HG03521 (cell line): Measurements from ENCODE around the gene TMUB2.
"Not testable (repeated sequence)": the region's sequence is repeated elsewhere in the genome, so short reads cannot be mapped to it uniquely, and the experiment has no call there.

Source experiments
- ATAC-seq: cut with Tn5 transposase; IDR thresholded peaks from one replicate; pipeline ENCODE4 v1.9.1; 2021; ENCODE audit warnings: mild to moderate bottlenecking, moderate library complexity; ENCODE audit not compliant: unreplicated experiment

The TMUB2 gene

DNA sequence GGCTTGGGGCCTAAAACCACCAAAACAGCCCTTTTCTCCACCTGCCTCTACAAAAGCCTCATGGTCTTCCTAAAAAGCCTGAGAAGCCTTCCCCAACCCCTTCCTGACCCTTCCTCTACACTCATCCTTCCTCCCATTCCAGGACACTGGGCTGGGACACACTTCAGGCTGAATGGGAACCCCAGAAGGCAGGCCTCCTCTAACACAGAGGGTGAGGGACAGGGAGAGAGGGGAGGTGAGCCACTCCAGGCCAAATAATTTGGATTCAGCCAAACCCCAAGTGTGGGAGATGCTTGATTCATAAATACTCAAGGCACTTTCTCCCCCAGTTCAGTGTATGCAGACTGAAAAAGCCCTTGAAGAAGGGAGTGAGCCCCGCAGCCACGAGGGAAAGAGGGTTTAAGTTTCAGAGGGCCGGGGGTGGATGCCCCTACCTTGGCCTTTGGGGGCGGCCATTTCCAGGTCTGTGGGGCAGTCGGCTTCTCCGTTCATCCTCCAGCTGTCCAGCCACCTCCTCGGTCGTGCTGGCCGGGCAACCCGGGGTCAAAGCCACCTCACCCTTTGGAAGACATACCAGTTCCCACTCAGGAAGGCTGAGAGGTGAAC, 31.1 kb downstream of the TMUB2 start:
- no peak for ATAC-seq

DNA sequence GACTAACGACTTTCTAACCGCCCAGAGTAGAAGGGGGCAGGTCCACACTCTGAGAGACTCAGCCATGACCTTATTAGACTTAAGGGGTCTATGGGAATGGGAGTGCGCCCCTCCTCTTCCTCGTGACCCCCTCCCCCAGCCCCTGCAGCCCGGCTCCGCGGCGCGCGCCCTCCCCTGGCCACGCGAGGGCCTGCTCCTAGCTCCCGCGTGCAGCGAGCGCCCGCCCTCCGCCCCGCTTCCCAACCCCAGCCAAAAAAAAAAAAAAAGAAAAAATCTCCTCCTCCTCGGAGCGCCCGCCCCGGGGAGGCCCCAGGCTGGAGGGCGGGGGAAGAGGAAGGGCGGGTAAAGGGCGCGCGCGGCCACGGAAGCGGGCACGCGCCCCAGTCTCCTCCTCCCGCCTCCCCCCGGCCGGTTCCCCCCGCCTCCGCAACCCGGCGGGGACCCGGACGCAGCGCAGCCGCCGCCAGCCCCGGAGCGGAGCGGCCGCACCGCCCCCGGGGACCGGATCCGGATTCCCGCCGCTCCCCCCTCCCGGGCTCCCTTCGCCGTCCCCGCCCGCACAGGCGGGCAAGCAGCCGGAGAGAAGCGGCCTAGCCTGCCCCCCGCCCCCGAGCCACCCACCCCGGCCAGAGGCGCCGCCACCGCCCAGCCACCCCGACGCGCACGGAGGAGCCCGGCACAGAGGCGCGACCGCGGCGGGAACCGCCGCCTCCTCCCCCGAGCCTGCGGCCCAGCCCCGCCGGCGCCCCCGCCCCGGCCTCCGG, 31.8 kb downstream of the TMUB2 start:
- peak; percentile 38 for ATAC-seq

DNA sequence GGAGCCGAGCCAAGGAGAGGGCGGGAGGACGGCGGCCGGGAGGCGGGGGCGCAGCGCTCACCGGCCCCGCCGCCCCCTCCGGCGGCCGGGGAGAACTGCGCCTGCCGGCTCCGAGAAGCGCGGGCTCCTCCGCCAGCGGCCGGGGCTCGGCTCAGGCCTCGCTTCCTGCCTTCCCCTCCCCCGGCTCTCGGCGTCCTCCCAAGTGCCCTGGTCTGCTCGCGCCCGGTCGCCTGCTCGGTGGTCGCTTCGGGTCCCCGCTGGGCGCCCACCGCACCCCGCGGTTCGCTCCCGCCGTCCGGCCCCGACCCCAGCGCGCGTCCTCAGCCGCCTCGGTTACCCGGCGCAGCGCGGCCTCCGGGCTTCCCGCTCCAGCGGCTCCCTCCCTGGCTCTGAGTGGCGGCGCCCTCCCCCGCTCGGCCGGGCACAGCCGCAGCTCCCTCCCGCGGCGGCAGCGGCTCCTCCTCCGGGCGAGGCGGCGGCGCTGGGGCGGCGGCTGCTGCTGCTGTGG, 32.4 kb downstream of the TMUB2 start:
- peak; percentile 38 for ATAC-seq

DNA sequence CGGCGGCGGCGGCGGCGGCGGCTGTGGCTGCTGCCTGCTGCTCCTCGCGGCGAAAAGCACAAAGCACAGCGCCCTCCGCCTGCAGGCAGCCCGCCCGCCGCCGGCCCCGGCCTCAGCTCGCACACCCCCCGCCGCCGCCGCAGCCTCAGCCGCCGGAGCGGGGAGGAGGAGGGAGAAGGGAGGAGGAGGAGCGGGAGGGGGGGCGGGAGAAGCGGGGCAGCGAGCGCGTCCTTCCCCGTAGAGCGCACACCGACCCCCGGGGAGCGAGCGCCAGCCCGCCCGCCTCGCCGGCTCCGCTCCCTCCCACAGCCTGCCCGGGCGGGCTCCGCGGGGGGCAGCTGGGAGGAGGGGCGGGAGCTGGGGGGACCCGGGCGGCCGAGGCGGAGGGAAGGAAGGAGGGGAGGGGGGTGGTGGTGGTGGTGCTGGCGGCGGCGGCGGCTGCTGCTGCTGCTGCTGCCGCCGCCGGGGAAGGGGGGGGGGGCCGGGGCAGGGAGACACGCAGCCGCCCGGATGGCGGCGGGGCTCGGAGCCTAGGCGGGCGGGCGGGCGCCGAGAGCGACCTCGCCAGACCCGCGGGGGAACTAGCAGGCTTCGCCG, 32.9 kb downstream of the TMUB2 start, which contains the start of gene UBTF:
Gene UBTF, minus strand, starts transcription at position 60 of the 597 bp plus-strand sequence. CDS start 1,446 bp downstream, outside the sequence.
- peak; percentile 14 for ATAC-seq

DNA sequence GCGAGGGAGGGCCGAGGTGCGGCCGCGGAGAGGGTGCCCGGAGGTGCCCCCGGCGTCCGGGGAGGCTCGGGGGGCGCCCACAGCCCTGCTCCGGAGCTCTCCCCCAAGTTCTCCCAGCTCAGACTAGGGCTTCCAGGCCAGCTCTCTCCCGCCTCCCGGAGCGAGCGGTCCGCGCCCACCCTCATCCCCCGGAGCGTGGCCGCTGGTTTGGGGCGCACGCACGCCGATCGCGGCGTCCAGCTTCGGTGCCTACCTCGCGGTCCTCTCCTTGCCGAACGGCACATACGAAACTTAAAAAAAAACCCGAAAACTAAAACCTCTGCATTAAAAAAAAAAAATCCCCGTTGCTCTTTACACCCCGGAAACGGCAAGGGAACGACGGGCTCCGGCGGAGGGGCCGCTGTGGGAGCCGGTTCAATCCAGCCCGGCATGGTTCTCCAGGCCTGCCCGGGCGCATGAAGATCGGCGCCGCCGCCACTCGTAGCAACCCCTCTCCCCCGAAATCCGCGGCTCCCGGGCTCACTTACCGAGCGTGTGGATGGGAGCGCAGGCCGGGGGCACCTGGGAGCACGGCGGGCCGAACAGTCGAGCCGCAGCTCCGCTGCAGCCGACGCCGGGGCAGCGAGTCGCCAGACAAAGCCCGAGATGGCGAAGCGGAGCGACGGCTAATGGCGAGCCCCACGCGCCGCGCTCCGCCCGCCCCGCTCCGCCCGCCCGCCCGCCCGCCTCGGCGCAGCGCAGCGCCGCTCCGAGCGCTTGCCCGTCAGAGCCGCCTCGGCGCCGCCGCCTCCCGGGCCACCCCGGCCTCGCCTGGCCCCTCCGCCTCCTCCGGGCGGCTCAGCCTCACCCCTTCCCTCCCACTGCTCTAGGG, 33.7 kb downstream of the TMUB2 start:
- no peak for ATAC-seq

DNA sequence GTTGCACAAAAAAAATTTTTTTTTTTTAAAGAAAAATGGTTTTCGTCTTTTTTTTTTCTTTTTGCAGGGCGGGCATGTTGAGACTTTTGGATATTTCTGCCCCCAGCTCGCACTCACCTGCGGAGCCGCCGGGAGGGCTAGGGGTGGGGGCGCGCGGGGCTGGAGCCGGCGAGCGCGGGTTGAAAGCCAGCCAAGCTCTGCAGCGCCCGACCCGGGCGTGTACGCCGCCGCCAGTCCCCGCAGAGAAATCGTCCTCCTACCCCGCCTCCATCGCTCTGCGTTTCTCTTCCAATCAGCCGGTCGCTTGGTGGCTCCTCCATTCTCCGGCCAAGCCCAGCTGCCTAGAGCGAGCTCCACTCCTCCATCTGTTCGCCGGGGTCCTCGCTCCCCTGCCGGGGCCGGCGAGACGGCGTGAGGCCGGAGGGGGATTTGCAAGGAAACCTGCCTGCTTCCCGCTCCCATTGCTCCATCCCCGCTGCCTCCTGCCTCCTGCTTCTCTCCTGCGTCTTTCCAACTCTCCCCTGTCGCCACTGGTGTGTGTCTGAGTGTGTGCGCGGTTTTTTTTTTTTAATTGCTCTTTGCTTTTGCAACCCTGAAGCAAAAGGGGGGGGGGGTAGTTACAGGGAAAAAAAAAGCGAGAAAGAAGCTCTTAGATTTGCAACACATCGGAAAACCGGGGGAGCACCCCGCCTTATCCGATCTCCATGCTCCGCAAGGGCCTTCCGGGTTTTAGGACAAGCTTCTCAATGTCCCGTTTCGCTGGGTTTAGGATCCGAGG, 34.5 kb downstream of the TMUB2 start:
- no peak for ATAC-seq

DNA sequence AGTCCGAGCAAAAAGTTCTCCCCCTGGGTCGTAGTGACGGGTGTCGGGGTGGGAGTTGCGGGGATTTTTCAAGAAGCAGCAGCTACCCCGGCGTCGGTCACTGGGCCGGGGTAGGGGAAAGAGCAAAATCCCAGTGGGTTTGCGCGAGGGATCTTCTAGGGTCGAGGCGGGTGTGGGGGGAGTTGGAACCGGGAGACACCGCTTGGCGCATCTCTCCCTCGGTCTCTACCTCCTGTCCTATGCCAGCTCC, 35.0 kb downstream of the TMUB2 start:
- ATAC-seq, result no peak

DNA sequence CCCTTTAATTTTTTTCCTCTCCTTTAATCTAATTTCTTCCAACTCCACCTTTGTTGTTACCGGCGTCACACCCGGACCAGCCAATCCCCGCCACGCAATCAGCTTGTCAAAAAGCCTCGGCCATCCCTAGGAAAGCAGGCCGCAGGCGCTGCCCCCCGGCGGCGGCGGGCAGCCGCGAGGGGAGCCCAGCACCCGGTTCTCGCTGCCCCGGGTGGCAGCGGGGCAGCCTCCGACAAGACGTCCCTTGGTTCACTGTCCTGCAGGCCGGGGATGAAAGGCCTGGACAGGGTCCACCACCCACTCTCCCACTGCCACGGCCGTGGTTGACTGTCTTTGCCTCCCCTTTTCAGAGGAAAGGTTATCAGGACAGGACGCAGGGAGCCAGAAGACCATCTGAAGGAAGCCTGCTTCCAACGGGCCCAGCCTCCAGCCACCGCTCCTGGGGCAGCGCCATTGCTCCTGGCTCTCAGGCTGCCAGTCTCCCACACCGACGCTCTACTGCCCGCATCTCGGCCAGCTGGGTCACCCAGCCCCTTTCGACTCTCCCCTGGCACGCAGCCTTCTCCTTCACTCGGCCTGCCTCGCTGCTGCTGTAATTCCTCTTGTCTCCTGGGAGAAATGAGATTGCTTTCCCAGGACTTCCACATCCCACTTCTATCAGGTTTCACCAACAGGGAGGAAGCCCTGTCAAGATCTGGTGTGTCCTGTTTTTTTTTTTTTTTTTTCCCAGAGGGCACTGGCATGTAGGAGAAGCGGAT, 35.5 kb downstream of the TMUB2 start:
- ATAC-seq, result no peak

DNA sequence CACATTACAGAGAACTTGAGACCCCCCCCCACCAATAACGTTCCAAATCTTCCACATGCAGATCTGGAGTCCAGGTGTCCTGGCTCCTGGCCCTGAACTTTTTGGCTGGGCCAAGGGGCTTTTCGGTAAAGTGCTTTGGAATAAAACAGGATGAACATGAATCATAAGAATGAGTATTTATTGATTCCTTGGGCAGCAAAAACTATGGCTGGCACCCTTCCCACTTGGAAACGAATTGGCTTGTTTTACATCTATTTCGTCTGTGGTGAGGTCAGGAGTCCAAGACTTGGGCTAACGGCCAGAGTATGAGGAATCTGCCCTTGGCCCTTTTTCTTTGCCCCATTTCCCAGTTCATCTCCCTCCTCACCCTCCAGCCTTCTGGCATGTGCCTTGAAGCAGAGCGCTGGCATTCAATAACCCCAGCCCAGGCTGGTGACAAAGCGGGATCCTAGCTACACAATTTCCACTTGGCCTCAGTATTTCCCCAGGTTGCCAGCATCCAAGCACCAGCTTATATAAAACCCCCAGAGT, 36.8 kb downstream of the TMUB2 start:
- no peak for ATAC-seq

DNA sequence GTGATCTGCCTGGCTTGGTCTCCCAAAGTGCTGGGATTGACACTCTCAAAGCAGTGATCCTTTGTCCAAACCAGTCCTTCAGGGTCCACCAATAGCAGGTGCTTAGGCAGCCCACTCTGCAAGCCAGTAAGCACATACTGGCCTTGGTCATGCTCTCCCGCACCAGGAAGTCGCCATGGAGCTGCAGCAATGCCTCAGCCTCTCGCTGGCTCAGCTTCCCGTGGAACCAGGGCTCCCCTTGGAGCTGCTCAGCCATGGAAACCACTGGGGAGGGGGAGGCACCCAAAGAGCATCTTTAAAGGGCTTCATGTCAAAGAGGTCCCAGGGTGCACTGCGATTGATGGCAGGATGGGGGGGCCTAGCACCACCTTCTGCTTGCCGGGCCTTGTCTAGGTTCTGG, 42.3 kb downstream of the TMUB2 start:
- ATAC-seq, result no peak

DNA sequence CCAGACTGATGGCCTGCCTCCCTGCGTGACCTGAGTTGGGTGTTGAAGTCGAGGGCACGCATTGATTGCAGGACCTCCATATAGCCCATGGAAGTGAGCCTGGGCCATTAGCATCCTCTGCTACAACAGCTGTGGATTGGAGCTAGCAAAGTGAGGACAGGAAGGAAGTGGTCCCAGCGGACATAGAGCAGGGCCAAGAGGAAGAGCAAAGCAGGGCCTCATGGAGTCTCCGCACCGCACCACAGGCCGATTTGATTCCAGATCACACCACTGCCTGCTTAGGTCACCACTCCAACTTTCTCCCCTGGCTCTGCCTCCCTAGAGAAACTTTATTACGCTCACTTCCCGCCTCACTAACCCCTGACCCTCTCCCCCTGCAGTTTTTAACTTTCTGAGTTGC, 43.4 kb downstream of the TMUB2 start:
- no peak for ATAC-seq

DNA sequence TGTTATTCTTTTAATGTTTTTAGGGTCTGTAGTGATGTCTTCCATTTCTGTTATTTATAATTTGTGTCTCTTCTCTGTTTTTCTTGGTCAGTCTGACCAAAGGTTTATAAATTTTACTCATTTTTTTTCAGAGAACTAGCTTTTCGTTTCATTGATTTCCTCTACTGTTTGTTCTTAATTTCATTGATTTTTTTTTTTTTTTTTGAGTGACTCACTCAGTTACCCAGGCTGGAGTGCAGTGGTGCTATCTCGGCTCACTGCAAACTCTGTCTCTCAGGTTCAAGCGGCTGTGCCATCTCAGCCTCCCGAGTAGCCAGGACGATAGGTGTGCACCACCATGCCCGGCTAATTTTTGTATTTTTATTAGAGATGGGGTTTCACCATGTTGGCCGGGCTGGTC, 45.3 kb downstream of the TMUB2 start:
- no peak for ATAC-seq

DNA sequence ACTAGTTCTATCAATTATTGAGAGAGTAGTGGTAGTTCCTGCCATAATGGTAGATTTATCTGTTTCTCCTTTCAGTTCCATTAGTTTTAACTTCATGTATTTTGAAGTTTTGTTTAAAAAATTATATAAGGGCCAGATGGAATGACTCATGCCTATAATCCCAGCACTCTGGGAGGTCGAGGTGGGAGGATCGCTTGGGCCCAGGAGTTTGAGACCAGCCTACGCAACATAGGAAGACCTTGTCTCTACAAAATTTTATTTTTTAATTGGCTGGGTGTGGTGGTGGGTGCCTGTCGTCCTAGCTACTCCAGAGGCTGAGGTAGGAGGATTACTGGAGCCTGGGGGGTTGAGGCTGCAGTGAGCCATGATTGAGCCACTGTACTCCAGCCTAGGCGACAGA, 46.8 kb downstream of the TMUB2 start:
- ATAC-seq, result no peak

DNA sequence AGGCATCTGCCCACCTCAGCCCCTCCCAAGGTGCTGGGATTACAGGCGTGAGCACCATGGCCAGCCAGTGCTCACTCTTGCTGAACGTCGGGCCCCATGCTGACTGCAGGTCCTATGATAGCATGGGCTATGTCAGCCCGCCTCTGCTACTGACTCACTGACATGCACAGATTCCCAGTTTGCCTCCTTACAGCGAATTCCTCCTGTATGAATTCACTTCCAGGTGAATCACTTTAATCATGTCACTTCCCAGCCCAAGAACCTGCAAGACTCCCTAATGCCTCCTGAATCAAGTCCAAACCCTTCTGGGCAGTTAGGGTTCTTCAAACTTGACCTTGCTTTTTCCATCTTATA, 48.8 kb downstream of the TMUB2 start:
- no peak for ATAC-seq

DNA sequence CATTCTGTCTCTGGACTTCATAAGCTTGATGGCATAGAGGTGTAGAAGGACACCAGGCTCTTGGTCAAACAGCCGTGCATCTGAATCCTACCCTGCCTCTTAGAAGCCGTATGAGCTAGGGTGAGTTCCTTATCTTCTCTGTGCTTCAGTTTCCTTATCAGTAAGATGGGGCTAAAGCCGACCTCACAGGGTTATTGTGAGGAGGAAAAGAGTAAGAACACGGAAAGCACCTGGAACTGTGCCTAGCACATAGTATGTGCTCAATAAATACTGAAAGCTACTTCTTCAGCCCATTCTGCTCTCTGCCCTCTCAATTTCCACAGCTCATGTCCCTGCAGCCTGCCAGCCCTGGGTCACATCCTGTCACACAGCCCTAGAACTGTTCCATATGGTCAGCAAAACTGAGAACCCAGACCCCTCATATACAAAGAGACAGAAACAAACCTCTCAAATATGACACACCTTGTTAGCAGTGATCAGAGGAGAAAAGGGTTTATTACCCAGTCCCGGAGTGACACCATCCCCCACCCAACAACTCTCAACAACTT, 49.7 kb downstream of the TMUB2 start:
- no peak for ATAC-seq

DNA sequence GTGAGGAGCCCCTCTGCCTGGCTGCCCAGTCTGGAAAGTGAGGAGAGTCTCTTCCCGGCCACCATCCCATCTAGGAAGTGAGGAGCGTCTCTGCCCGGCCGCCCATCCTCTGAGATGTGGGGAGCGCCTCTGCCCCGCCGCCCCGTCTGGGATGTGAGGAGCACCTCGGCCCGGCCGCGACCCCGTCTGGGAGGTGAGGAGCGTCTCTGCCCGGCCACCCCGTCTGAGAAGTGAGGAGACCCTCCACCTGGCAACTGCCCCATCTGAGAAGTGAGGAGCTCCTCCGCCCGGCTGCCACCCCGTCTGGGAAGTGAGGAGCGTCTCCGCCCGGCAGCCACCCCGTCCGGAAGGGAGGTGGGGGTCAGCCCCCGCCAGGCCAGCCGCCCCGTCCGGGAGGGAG, 51.1 kb downstream of the TMUB2 start:
- not testable (repeated sequence) for ATAC-seq

DNA sequence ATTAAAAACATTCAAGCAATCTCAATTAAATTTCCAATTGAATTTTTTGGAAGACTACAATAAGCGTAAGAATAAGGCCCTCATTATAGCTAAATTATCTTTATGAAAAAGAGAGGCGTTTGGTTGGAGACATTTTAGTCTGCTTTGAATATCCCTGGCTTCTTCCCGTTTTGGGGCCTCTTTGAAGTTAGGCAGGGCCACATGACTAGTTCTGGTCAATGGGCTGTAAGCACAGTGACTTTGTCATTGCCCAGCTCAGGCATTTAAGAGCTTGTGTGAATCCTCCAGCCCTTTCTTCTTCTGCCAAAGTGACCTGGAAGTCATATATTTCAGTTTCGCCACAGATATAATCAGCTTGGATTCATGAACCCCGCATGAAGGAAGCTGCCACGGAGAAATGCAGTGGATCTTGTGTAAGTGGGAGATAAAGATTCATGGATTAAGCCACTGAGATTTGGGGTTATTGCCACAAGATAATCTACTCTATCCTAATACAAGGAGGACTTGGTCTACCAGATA, 54.4 kb downstream of the TMUB2 start:
- no peak for ATAC-seq
